GM19324 (cell line): Measurements from ENCODE around the gene HTN1.
"Not testable (repeated sequence)": the region's sequence is repeated elsewhere in the genome, so short reads cannot be mapped to it uniquely, and the experiment has no call there.

Experiments used
- ATAC-seq: cut with Tn5 transposase; IDR thresholded peaks from one replicate; pipeline ENCODE4 v1.9.1; 2021; ENCODE audit warnings: mild to moderate bottlenecking, moderate library complexity; ENCODE audit not compliant: unreplicated experiment, low FRiP score

The HTN1 gene

GRCh38 chr4:70050138-70050537, at the start of gene HTN1:
Gene HTN1 (plus strand): TSS chr4:70050438. CDS start chr4:70053077, 2,639 bp downstream.
- ATAC-seq, result not testable (repeated sequence)

DNA sequence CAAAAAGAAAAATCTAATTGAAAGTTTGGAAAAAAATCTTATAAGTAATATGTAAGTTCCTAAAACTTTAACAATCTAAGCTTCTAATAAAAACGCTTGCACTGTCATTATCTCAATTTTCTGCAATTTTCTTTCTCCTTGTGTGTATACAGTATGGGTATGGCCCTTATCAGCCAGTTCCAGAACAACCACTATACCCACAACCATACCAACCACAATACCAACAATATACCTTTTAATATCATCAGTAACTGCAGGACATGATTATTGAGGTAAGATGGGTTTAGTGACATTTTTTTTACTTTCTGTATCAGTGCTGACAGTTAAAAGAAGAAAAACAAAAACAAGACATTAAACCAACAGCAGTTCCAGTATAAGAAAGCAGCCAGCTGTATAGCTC, 49.5 kb upstream of the HTN1 start:
- no peak for ATAC-seq

- ATAC-seq, result no peak
Measured at GRCh38 chr4:70002507-70002906, 47.7 kb upstream of the HTN1 start.

DNA sequence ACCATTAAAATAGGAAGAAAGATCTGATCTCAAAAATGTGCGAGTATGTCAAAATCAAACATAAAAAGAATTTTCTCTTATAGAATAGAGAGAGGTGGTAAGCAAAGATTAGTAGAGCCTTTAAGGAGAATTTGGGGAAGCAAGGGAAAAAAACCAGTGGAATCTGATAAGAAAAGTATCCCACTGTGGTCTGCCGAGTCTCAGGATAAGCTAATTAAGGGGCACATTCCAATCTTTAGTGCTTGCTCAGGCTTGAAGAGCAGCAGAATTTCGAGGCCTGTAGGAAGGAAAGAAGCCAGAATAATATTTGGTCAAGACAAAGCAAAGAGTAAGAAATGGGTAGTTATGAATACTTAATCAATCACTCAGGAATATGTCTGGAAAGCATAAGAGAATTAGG, 41.5 kb upstream of the HTN1 start:
- ATAC-seq, result no peak

DNA sequence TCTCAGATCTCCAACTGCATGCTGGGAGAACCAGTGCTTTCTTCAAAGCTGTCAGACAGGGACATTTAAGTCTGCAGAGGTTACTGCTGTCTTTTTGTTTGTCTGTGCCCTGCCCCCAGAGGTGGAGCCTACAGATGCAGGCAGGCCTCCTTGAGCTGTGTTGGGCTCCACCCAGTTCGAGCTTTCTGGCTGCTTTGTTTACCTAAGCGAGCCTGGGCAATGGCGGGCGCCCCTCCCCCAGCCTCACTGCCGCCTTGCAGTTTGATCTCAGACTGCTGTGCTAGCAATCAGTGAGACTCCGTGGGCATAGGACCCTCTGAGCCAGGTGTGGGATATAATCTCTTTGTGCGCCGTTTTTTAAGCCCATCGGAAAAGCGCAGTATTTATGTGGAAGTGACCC, 31.2 kb upstream of the HTN1 start:
- not testable (repeated sequence) for ATAC-seq

- ATAC-seq, result no peak
Measured at GRCh38 chr4:70023218-70023617, 27.0 kb upstream of the HTN1 start.

DNA sequence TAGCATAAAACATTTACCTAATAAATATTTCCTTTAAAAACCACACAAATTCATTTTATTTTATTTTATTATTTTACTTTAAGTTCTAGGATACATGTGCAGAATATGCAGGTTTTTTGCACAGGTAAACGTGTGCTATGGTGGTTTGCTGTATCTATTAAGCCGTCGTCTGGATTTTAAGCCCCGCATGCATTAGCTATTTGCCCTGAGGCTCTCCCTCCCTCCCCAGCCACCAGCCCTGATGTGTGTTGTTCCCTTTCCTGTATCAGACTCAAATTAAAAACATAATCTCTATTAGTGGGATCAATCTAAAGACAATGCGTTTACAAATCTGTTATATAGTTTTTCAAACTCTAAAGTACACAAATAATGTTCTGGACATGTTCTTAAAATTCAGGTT, 23.2 kb upstream of the HTN1 start:
- ATAC-seq, result no peak

- ATAC-seq, result not testable (repeated sequence)
Measured at GRCh38 chr4:70028159-70028558, 22.1 kb upstream of the HTN1 start, which contains the start of gene HTN3. Gene HTN3 (plus strand): TSS chr4:70028459. CDS start chr4:70030741, 2,282 bp downstream.

DNA sequence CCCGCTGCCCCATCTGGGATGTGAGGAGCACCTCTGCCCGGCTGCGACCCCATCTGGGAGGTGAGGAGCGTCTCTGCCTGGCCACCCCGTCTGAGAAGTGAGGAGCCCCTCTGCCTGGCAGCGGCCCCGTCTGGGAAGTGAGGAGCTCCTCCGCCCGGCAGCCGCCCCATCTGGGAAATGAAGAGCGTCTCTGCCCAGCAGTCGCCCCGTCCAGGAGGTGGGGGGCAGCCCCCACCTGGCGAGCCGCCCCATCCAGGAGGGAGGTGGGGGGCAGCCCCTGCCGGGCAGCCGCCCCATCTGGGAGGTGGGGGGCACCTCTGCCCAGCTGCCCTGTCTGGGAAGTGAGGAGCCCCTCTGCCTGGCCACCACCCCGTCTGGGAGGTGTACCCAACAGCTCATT, 12.7 kb upstream of the HTN1 start:
- ATAC-seq, result not testable (repeated sequence)

DNA sequence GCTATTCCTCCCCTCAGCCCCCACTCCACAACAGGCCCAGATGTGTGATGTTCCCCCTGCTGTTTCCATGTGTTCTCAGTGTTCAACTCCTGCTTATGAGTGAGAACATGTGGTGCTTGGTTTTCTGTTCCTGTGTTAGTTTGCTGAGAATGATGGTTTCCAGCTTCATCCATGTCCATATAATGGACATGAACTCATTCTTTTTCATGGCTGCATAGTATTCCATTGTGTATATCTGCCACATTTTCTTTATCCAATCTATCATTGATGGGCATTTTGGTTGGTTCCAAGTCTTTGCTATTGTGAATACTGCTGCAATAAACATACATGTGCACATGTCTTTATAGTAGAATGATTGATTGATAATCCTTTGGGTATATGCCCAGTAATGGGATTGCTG, 10.3 kb upstream of the HTN1 start:
- not testable (repeated sequence) for ATAC-seq

GRCh38 chr4:70041652-70042286, 8.5 kb upstream of the HTN1 start:
- no peak for ATAC-seq

DNA sequence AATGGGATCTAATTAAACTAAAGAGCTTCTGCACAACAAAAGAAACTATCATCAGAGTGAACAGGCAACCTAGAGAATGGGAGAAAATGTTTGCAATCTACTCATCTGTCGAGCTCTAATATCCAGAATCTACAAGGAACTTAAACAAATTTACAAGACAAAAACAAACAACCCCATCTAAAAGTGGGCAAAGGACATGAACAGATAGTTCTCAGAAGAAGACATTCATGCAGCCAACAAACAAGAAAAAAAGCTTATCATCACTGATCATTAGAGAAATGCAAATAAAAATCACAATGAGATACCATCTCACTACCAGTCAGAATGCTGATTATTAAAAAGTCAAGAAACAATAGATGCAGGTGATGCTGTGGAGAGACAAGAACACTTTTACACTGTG, 6.3 kb downstream of the HTN1 start:
- ATAC-seq, result not testable (repeated sequence)

DNA sequence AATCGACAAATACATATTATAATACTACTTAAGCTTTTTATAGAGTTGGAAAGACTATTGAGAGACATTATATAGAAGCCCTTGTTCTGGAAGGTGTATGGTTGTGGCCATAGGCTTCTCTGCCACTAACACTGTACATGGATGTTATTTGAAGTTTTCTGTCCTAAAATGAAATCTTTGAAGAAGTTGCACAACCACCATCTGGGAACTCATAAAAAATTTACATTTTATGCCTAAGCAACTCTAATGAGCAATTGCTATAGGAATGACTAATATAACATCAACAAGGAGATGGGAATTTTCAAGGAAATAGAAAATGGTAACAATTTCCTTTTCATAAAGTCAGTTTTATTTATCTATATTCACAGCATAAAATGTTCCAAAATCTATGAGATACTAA, 7.4 kb downstream of the HTN1 start:
- ATAC-seq, result no peak

GRCh38 chr4:70059149-70059548, 8.9 kb downstream of the HTN1 start:
- no peak for ATAC-seq

DNA sequence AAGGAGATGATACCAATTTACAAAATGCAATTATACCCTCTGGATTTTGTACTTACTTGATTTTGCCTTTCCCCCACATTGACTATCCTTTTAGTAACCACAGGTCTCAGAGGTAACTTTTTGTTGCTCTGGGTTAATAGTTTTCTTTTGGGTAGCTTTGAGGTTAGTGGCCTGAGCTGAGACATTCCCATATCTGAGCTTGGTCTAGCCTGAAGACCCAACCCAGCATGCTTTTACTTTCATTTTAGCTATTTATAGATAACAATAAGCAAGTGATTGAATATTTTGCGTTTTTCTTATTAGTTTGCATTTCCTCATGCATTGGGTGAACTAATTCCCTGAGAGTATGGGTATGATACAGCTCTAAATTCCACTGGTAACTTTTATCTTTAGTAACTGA, 11.8 kb downstream of the HTN1 start:
- peak; percentile 89 for ATAC-seq

DNA sequence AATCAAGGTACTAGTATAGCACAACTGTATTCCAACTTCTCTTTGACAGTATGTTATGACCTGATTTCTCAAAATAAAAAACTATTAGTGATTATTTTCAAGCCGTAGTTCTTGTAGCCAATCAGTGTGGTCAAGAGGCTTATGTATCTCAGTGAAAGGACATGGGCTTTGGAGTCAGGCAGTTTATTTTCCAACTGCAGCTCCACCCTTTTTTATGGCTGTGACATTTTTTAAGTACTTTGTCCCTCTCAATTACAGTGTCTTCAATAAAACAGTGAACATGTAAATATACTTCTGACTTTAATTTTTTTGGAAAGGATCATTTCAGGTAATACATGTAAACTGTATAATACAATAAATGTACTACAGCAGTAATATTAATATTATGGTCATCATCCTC, 30.0 kb downstream of the HTN1 start:
- no peak for ATAC-seq

DNA sequence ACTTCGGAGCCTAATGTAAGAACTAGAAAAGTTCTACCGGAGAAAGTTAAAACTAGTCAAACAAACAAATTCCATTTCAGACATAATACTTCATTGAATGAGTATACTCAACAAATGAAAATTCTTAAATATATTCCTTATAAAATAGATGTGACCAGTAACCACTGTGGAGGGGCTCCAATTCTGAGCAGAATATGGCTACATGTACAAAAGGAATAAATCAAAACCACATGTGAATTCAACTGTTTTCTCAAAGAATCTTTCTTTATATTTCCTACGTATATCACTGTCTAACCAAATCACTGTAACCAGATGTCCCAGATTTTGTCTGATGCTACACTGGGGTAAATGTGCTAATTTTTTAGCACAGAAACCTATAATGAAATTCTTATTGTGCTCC, 49.0 kb downstream of the HTN1 start:
- no peak for ATAC-seq
